ENCODE results near the gene FAM114A1.

DNA sequence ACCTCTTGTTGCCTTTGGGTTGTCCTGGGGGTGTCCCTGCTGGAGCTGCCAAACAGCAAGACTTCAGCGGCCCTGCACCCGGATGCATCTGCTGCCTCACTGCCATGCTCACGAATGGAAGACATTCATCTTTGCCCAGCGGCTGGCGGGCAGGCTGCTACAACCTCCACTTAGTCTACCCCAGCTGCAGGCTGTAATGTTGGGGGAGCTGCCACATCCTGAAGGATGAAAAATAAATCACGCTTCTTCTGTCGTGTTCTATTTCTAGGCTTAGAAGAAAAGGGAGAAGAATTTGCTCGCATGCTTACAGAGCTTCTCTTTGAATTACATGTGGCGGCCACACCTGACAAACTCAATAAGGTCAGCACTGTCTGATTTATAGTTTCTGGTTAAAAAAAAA lies 61.4 kb downstream of the FAM114A1 start:
- TF ChIP-seq, protein P1, sequence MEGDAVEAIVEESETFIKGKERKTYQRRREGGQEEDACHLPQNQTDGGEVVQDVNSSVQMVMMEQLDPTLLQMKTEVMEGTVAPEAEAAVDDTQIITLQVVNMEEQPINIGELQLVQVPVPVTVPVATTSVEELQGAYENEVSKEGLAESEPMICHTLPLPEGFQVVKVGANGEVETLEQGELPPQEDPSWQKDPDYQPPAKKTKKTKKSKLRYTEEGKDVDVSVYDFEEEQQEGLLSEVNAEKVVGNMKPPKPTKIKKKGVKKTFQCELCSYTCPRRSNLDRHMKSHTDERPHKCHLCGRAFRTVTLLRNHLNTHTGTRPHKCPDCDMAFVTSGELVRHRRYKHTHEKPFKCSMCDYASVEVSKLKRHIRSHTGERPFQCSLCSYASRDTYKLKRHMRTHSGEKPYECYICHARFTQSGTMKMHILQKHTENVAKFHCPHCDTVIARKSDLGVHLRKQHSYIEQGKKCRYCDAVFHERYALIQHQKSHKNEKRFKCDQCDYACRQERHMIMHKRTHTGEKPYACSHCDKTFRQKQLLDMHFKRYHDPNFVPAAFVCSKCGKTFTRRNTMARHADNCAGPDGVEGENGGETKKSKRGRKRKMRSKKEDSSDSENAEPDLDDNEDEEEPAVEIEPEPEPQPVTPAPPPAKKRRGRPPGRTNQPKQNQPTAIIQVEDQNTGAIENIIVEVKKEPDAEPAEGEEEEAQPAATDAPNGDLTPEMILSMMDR (IDR thresholded peaks at IDR 0.05; ENCODE audit: insufficient read depth, low read depth, low read length) = no peak
- TF ChIP-seq EZH2 (IDR thresholded peaks at IDR 0.05; ENCODE audit: insufficient read depth, low read length) = no peak
